ENCODE measurements around the gene SUPT3H.

Gene SUPT3H

DNA sequence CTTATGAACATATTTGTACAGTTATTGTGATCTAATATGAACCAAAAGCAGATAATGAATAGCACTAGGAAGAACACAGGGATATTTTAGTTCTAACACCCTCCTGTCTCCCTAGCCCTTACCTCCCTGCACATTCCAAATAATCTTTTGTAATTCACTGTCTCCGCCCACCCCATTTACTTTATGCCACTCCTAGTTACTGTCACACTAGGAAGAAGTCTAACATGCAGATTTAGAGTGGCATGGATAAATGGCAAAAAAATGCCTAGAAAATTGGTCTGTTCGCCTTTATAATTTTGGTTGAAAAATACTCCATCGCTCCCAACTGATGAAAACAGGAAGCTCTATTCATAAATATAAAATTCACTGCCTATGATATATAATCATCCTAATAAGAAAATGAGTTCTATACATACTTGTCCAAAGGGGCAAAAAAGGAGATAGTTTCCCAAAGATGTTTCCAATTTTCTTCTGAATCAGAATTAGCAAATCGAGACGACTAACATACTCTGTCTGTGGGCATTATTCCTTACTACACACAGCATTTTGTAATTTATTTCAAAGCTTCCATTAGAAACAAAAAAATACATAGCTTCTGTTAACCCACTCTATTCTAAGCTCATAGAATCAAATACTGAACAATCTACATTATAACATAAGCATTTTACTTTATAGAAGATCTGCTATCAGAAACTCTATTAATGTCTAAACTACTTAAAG is 50.9 kb downstream of the SUPT3H start:
- H3K4me3 ChIP-seq (ENCODE audit: low read depth, low read length), result no peak overlapping the region
- TF ChIP-seq, protein P1, sequence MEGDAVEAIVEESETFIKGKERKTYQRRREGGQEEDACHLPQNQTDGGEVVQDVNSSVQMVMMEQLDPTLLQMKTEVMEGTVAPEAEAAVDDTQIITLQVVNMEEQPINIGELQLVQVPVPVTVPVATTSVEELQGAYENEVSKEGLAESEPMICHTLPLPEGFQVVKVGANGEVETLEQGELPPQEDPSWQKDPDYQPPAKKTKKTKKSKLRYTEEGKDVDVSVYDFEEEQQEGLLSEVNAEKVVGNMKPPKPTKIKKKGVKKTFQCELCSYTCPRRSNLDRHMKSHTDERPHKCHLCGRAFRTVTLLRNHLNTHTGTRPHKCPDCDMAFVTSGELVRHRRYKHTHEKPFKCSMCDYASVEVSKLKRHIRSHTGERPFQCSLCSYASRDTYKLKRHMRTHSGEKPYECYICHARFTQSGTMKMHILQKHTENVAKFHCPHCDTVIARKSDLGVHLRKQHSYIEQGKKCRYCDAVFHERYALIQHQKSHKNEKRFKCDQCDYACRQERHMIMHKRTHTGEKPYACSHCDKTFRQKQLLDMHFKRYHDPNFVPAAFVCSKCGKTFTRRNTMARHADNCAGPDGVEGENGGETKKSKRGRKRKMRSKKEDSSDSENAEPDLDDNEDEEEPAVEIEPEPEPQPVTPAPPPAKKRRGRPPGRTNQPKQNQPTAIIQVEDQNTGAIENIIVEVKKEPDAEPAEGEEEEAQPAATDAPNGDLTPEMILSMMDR (IDR thresholded peaks at IDR 0.05; ENCODE audit: borderline replicate concordance, insufficient read depth, low read depth, low read length), result no peak

DNA sequence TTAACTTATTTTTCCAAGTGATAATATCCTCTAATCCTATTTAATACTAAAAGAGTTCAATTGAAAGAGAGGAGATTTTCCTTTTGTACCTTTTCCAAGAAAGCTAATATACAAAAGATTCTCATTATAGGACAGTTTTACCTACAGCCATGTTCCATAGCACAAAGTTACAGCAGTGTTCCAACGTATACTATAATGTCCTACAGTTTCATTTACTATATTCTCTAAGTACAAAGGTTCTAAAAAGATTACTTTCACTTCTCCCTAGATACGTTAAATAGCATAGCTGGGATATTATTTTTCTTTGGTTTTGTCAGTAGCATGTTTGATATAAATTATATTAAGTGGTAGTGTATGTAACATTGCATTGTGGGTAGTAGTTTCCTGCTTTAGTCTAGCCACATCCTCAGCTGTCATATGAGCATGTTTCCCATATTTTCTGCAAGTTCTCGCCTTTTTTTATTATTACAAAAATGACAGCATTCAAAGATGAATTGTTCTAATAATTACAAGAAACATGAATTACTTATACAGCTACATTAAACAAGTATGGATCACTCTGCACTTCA is 54.0 kb downstream of the SUPT3H start:
- TF ChIP-seq, protein P1 (IDR thresholded peaks at IDR 0.05; ENCODE audit: borderline replicate concordance, insufficient read depth, low read depth, low read length), result no peak
- no peak overlapping the region for H3K4me3 ChIP-seq (ENCODE audit: low read depth, low read length)

DNA sequence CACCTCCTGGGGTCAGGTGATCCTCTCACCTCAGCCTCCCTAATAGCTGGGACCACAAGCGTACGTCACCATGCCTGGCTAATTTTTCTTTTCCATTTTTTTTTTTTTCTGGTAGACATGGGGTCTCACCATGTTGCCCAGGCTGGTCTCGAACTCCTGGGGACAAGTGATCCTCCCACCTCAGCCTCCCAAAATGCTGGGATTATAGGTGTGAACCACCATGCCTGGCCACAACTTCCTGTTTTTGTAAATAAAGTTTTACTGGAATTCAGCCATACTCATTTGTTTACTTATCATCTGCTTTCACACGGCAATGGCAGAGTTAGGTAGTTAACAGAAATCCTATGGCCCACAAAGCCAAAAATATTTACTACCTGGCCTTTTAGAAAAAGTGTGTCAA is 57.4 kb downstream of the SUPT3H start:
- no peak overlapping the region for H3K4me3 ChIP-seq (ENCODE audit: low read depth, low read length)
- TF ChIP-seq, protein P1 (IDR thresholded peaks at IDR 0.05; ENCODE audit: borderline replicate concordance, insufficient read depth, low read depth, low read length), result no peak

DNA sequence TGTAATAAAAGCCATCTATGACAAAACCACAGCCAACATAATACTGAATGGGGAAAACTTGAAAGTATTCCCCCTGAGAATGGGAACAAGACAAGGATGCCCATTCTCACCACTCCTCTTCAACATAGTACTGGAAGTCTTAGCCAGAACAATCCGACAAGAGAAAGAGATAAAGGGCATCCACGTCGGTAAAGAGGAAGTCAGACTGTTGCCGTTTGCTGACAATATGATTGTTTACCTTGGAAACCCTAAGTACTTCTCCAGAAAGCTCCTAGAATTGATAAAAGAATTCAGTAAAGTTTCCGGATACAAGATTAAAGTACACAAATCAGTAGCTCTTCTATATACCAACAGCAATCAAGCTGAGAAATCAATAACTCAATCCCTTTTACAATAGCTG is 63.6 kb downstream of the SUPT3H start:
- H3K4me3 ChIP-seq (ENCODE audit: low read depth, low read length), result no peak overlapping the region
- TF ChIP-seq, protein P1 (IDR thresholded peaks at IDR 0.05; ENCODE audit: borderline replicate concordance, insufficient read depth, low read depth, low read length), result no peak

DNA sequence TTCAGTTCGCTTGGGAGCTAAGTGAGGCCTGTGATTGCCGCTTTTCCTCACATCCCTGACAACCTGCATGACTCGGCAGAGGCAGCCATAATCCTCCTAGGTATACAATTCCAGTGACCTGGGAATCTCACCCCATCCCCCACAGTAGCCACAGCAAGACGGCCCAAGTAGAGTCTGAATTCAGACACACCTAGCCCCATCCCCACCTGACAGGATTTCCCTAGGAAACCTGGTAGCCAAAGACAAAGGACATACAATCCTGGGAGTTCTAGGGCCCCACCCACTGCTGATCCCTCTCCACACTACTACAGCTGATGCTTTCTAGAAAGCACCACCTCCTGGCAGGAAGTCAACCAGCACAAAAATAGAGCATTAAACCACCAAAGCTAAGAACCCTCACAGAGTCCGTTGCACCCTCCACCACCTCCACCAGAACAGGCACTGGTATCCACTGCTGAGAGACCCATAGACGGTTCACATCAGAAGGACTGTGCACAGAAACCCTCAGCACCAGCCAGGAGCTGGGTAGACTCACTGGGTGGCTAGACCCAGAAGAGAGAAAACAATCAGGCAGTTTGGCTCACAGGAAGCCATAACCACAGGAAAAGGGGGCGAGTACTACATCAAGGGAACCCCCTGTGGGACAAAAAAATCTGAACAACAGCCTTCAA is 67.5 kb downstream of the SUPT3H start:
- H3K4me3 ChIP-seq (ENCODE audit: low read depth, low read length), result no peak overlapping the region

DNA sequence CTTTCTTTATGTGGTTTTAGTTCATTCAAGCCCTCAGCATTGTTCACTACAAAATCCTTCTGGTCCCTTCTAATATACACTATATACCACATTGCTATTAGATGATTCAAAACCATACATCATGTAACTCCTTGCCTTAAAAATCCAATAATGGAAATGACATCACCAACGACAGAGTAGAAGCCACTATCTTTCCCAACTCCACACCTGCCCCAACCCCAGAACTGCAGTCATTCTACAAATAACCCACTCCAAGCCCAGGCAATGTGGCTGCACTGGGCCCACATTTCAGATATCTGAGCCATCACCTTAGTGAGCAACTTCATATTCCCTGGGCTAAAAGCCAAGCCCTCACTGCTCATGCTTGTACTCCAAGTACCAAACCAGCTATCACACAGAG is 72.2 kb downstream of the SUPT3H start:
- no peak overlapping the region for H3K4me3 ChIP-seq (ENCODE audit: low read depth, low read length)
- TF ChIP-seq, protein P1 (IDR thresholded peaks at IDR 0.05; ENCODE audit: borderline replicate concordance, insufficient read depth, low read depth, low read length), result no peak

More for the DNA sequence above, 67.5 kb downstream of the SUPT3H start:
- TF ChIP-seq, protein P1 (IDR thresholded peaks at IDR 0.05; ENCODE audit: borderline replicate concordance, insufficient read depth, low read depth, low read length), result no peak
